COLO668 (cell line): Measurements from ENCODE around the gene NAT9.
A peak's percentile ranks its signal among the peaks of the same experiment; 100 is the strongest.

Experiments used
- DNase-seq: peaks from one replicate; lab custom pipeline; 2025; ENCODE audit not compliant: unreplicated experiment; lab: John Stamatoyannopoulos, UW

NAT9 gene

DNA sequence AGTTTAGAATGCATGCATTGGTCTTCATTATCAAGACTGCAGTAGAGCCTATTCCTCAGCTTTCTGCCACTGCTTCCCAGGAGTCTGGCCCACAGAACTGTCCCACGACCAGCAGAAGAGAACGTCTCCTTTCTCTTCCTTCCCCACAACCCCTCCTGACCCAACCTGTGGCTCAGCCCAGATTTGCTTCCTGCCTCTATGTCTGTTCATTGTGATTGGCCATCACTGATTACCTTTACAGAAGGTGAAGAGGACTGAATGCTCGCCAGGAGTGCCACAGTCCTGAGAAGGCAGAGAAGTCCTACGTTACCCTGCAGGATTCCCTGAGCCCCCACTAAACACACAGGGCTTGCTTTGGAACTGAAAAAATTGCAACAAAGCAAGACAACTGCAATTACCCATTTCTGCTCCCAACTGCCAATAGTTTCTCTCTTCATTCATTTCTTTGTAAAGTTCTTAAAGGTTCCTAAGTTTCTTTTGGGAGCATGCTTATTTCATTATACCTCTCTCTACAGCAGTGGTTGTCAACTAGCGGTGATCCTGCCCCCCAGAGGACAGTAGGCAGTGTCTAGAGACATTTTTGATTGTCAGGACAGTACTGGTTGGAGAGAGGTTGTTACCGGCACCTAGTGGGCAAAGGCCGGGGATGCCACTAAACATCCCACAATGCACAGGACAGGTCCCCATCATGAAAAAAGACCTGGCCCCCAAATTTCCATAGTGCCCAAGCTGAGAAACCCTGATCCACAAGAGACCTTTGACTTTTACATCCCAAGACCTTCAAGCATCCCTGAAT, 4.5 kb upstream of the NAT9 start:
- DNase-seq, result no peak

- DNase-seq, result no peak
These were observed 3.8 kb upstream of the NAT9 start for GRCh38 chr17:74779948-74780400.

DNA sequence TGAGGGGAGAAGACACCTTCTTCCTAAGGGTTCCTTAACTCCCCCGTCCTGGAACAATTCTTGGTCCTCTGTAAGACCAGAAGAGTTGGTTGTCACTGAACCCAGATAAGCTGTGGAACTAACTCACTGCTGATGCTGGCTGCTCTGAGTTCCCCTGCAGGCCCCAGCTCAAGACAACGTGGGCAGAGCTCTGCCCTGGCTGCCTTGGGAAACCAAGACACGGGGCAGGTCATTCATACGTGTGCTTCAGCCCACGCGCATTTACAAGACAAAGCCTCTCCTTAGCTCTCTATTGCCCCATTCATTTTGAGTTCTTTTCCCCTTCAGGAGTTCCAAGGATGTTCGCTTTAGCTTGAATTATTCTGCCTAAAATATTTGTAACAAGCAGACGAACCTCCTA, 3.4 kb upstream of the NAT9 start:
- DNase-seq, result no peak

DNA sequence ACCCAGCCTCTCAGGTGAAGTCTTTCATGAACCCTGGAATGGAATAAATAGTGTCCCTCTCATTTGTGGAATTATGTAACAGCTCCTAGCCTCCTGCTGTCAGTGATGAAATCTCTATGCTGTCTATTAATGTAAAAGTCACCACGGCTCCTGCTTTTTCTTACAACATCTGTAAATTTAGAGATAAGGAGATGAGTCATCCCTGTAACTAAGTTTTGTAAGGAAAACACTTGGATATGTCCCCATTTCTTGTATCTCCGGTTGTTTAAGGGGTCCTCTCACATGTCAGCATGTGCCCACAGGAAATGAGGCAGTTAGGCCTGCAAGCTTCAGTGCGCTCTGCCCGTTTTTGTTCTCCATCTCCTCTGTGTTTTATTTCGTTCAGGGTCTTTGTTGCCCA, 2.8 kb upstream of the NAT9 start:
- DNase-seq, result no peak

DNA sequence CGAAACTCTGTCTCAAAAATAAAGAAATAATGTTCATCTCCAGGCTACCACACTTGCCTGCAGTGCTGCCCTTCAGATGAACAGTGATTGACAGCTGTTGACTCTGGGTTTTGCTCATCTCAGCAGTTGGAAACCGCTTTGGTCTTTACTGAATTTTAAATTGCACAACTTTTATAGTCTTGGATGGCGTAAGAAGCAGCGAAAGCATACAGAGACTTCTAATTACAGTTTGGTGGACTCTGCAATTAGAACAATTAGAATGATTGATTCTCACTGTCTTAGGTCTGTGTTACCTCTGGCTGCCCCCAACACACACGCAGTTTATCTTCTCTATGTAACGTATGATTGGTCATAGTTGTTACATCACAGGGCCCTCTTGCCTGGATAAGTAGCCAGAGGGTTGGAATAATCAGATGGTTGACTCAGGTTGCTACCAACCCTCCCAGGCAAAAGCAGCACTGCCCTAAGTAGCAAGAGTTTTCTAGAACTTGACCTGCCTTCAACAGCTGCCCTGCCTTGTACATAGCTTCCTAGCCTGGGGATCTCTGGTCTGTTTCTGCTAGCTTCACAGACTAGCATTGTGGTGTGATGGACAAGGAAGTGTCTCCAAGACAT, 1.9 kb upstream of the NAT9 start:
- no peak for DNase-seq

GRCh38 chr17:74776990-74777389, 845 bp upstream of the NAT9 start:
- no peak for DNase-seq

DNA sequence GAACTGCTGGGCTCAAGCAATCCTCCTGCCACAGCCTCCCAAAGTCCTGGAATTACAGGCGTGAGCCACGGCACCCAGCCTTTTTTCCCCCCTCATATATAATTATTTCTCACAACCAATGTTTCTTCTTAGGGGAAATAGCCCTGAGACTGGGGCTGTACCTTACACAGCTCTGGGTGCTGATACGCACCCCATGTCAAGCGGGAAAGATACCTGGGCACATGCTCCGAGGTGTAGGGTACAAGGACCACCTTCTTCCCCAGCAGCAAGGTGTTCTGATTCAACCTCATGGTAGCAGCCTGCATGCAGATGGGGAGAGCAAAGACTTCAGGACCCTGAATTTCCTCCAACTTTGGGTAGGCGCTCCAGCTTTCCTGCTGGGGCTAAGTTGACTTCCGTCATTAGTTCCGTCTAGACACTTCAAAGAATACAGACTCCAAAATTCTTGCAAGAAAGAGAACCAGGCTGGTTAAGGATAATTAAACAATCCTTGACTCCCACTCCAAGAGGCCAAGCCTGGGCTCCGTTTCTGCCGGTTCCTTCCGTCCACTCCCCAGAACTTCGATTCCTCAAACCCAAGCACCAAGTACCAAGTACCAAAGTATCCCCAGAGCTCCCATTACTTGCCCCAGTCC, 619 bp downstream of the NAT9 start:
- no peak for DNase-seq

GRCh38 chr17:74773871-74774286, 2.3 kb downstream of the NAT9 start:
- DNase-seq, result no peak

- no peak for DNase-seq
These were observed 2.7 kb downstream of the NAT9 start for GRCh38 chr17:74773414-74773813.

DNA sequence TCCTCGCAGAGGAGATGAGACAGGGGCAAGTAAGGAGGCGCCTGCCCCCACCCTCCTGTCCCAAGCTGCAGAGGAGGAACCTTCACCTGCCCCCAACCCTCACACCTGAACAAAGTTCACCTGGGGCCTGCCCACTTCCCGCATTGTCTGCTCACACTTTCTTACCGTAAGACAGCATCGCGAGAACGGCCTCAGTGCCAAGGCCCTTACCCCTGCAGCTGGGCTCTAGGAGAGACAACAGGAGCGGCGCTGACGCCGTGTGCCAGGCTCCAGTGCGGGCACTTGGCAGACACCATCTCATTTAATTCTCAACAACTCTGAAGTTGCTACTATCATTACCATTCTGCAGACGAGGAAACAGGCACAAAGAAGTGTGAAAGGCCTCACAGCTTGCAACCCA, 4.1 kb downstream of the NAT9 start:
- DNase-seq, result no peak

DNA sequence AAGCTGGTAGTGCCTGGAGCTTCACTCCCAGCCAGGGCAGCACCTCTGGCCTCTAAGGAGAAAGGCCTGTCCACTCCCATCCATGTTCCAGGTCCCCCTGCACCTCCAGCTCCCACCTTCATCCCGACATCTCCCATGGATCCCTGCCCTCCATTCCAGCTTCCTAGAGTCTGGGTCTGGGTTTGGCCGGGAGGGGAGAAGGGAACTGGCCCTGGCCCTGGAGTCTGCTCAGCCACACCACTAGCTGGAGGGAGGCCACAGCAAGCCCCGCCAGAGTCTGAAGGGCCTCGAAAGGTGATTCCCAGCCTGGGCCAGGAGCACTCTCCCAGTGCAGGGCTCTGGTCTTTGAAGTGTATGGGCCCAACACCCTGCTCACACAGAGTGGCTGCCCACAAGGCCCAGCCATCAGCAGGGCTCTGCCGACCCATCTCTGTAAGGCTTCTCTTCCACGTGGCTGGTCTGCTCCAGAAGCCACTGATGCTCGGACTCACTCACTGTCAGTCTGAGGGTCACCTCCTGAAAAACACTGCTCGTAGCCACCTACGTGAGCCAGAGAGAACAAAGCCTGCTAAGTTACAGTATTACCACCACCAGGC, 4.7 kb downstream of the NAT9 start:
- no peak for DNase-seq

GRCh38 chr17:74770498-74771318, 5.4 kb downstream of the NAT9 start:
- DNase-seq, result peak; percentile 60

- no peak for DNase-seq
These were observed 6.2 kb downstream of the NAT9 start for GRCh38 chr17:74769856-74770497.

GRCh38 chr17:74769266-74769855, 6.8 kb downstream of the NAT9 start:
- DNase-seq, result no peak

DNA sequence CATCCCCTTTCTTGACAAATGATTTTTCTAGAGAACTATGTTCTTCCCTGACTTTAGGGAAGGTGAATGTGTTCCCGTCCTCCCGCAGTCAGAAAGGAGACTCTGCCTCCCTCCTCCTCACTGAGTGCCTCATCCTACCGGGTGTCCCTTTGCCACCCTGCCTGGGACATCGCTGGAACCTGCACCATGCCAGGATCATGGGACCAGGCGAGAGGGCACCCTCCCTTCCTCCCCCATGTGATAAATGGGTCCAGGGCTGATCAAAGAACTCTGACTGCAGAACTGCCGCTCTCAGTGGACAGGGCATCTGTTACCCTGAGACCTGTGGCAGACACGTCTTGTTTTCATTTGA, 7.4 kb downstream of the NAT9 start:
- no peak for DNase-seq

DNA sequence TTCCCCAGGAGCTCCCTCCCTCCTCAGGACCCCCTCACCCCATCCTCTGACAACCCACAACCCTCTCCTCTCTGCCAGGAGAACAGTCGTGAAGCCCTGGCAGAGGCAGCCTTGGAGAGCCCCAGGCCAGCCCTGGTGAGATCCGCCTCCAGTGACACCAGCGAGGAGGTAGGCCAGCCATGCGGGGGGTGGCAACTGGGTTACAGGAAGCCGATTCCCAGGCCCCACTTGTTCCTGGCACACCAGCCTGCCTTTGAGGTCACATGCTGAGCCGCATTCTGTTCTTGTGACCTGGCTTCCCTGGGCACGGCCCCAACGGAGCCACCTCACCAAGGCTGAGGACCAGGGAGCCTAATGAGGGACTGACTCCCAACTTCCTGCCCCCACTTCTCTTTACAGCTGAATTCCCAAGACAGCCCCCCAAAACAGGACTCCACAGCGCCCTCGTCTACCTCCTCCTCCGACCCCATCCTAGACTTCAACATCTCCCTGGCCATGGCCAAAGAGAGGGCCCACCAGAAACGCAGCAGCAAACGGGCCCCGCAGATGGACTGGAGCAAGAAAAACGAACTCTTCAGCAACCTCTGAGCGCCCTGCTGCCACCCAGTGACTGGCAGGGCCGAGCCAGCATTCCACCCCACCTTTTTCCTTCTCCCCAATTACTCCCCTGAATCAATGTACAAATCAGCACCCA, 7.9 kb downstream of the NAT9 start:
- DNase-seq, result no peak

- DNase-seq, result no peak
These were observed 9.0 kb downstream of the NAT9 start for GRCh38 chr17:74767111-74767516.

GRCh38 chr17:74766413-74766812, 9.7 kb downstream of the NAT9 start:
- DNase-seq, result no peak

- DNase-seq, result no peak
These were observed 11.3 kb downstream of the NAT9 start for GRCh38 chr17:74764751-74765286.
